Stimulated activated CD8-positive, alpha-beta memory T cell treated with anti-CD3 and anti-CD28 coated beads, Interleukin-15, amount 100 ng/mL, for 1 hour (primary cell): ENCODE results near the gene HBA2.
"Not testable (repeated sequence)": the region's sequence is repeated elsewhere in the genome, so short reads cannot be mapped to it uniquely, and the experiment has no call there.

Experiments
- DNase-seq: peaks from one replicate; pipeline ENCODE4 v3.0.0-alpha.2; 2020; ENCODE audit warnings: low read depth

The HBA2 gene

GRCh38 chr16:194516-194915 lies 21.8 kb downstream of the HBA2 start:
- DNase-seq = no peak

GRCh38 chr16:200388-200787 lies 27.7 kb downstream of the HBA2 start:
- DNase-seq = no peak

DNA sequence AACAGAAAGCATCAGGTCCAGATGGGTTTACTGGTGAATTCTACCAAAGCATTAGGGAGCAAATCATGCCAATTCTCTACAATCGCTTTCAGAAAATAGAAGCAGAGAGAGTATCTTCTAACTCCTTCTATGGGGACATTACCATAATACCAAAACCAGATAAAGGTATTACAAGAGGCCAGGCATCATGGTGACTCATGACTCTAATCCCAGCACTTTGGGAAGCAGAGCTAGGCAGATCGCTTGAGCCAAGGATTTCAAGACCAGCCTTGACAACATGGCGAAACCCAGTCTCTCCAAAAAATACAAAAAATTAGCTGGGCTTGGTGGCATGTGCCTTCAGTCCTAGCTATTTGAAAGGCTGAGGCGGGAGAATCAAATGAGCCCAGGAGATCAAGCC lies 30.6 kb downstream of the HBA2 start:
- no peak for DNase-seq

DNA sequence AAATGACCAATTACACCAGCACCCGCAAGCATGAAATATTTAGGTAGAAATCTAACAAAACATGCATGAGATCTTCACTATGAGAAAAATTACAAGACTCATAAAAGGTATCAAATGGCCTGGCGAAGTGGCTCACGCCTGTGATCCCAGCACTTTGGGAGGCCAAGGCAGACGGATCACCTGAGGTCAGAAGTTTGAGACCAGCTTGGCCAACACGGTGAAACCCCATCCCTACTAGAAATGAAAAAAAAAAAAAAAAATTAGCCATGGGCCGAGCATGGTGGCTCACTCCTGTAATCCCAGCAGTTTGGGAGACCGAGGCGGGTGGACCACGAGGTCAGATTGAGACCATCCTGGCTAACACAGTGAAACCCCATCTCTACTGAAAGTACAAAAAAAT lies 31.4 kb downstream of the HBA2 start:
- not testable (repeated sequence) for DNase-seq

GRCh38 chr16:209359-209758 lies 36.7 kb downstream of the HBA2 start:
- not testable (repeated sequence) for DNase-seq

GRCh38 chr16:211631-212180 lies 39.0 kb downstream of the HBA2 start:
- not testable (repeated sequence) for DNase-seq

DNA sequence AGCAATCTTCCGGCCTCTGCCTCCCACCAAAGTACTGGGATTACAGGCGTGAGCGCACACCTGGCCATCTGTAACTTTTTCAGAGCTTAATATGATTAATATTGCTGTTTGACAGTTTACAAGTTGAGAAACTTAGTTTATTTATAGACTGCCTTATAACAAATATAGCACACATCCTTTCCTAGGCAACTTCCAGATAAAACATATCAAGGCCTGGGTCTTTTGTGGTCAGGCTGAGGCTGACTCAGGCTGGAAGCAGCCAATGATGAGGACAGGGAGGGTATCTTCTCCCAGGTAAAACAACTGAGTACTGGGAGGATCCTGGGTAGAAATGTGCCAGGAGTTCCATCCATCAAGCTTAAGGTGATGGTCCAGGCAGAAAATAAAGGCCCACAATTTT lies 40.3 kb downstream of the HBA2 start:
- no peak for DNase-seq

DNA sequence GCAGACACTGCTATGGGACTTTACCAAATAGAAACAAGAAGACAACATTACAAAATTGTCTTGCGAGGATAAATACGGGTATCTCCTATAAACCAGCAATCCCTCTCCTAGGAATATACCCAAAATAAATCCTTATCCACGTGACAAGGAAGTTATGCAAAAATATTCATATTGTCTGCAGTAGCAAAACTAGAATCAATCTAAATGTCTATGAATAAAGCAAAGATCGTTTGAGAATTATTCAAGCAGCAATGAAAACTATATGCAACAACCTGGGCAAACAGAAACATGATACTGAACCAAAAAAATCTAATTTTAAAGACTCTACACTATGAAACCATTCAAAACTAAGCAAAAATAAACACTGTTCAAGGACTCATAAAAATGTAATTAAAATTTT lies 47.3 kb downstream of the HBA2 start:
- no peak for DNase-seq
